Measurements from ENCODE around the gene BTG2.
"Not testable (repeated sequence)": the region's sequence is repeated elsewhere in the genome, so short reads cannot be mapped to it uniquely, and the experiment has no call there.

Gene BTG2

GRCh38 chr1:203295796-203296195, 9.5 kb upstream of the BTG2 start:
- no peak for DNase-seq (ENCODE audit: low read depth)

- no peak for DNase-seq (ENCODE audit: low read depth)
These were observed 8.8 kb upstream of the BTG2 start for GRCh38 chr1:203296460-203297073.

GRCh38 chr1:203299169-203299568, 6.2 kb upstream of the BTG2 start:
- DNase-seq (ENCODE audit: low read depth), result no peak

GRCh38 chr1:203299719-203300429, 5.4 kb upstream of the BTG2 start:
- not testable (repeated sequence) for DNase-seq (ENCODE audit: low read depth)

GRCh38 chr1:203300441-203301330, 4.6 kb upstream of the BTG2 start:
- no peak for DNase-seq (ENCODE audit: low read depth)

GRCh38 chr1:203301331-203301668, 4.0 kb upstream of the BTG2 start:
- DNase-seq (ENCODE audit: low read depth), result no peak

- no peak for DNase-seq (ENCODE audit: low read depth)
These were observed 2.9 kb upstream of the BTG2 start for GRCh38 chr1:203302456-203302855.

GRCh38 chr1:203302894-203303293, 2.4 kb upstream of the BTG2 start:
- DNase-seq (ENCODE audit: low read depth), result no peak

- DNase-seq (ENCODE audit: low read depth), result no peak
These were observed 864 bp upstream of the BTG2 start for GRCh38 chr1:203304391-203304918.

- no peak for DNase-seq (ENCODE audit: low read depth)
These were observed 430 bp downstream of the BTG2 start for GRCh38 chr1:203305809-203306088.

- no peak for DNase-seq (ENCODE audit: low read depth)
These were observed 1.0 kb downstream of the BTG2 start for GRCh38 chr1:203306089-203306964.

- no peak for DNase-seq (ENCODE audit: low read depth)
These were observed 1.7 kb downstream of the BTG2 start for GRCh38 chr1:203306965-203307541.

GRCh38 chr1:203307641-203308126, 2.4 kb downstream of the BTG2 start:
- no peak for DNase-seq (ENCODE audit: low read depth)

GRCh38 chr1:203308328-203308922, 3.1 kb downstream of the BTG2 start:
- no peak for DNase-seq (ENCODE audit: low read depth)

- DNase-seq (ENCODE audit: low read depth), result no peak
These were observed 3.6 kb downstream of the BTG2 start for GRCh38 chr1:203308923-203309331.

GRCh38 chr1:203311368-203312301, 6.3 kb downstream of the BTG2 start:
- DNase-seq (ENCODE audit: low read depth), result no peak

GRCh38 chr1:203314025-203314759, 8.9 kb downstream of the BTG2 start:
- not testable (repeated sequence) for DNase-seq (ENCODE audit: low read depth)

- no peak for DNase-seq (ENCODE audit: low read depth)
These were observed 11.3 kb downstream of the BTG2 start for GRCh38 chr1:203316626-203317093.
